ENCODE measurements around the gene EIF4EBP2.

Gene EIF4EBP2

GRCh38 chr10:70462349-70462984 lies 58.5 kb downstream of the EIF4EBP2 start:
- peak in 1 of 2 experiments; percentile 22 for DNase-seq

DNA sequence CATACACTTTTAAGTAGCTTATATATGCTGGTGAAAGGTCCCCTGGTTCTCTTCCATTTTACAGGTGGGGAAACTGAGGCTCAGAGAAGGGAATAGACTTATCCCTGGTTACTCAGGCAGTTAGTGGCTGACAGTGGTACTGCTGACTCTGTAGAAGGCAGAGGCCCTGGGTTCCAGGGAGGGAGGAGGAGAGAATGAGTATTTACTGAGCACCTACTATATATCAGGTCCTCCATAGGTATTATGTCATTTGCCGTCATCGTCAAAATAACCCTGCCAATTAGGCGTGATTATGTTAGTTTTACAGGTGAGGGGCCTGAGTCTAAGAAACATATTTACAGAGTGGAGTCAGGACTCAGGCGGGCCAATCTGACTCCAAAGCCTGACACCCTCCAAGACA lies 61.3 kb downstream of the EIF4EBP2 start:
- DNase-seq: no peak

DNA sequence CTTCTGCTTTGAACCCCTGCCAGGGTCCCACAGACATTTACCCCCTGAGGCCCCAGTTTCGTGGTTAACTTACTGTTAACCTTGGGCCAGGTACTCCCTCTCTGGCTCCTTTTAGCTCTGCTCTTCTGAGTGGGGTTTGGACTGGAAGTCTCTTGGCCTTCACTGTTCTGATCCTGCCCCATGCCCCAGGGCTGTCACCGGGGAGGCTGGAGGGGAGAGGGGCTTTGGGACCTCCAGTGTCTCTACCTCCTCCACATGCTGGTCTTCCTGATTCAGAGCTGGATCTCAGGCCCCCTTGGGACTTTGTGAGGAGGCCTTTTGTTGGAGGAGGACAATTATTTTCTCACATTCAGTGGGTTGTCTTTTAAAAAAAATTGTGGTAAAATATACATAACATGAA lies 61.9 kb downstream of the EIF4EBP2 start:
- DNase-seq: no peak

GRCh38 chr10:70466951-70467350 lies 63.0 kb downstream of the EIF4EBP2 start:
- no peak for DNase-seq

DNA sequence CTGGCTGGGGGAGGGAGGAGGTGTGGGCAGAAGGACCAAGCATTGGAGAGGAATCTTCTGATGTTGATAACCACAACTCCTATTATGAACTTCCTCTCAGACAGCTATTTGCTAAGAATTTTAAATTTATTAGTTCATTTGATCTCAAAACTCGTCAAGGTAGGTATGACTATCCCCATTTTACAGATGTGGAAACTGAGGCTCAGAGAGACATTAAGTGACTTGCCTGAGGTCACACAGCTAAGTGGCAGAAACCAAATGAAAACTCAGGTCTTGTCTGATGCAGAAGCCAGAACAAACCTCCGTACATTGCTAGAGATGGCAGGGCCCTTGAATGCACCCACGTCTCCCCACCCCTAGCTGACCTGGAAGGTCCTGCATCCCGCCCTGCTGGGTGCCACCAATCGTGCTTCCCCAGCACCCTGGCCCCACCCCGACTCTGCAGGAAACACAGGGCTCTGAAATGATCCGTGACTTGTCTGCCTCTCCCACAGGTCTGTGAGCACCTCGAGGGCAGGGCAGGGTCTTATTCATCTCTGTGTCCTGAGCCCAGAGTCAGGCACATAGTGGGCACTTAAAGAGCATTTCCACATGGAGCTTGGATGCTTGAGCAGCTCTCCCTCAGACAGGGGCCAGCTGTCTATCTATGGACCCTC lies 69.0 kb downstream of the EIF4EBP2 start:
- no peak for DNase-seq

DNA sequence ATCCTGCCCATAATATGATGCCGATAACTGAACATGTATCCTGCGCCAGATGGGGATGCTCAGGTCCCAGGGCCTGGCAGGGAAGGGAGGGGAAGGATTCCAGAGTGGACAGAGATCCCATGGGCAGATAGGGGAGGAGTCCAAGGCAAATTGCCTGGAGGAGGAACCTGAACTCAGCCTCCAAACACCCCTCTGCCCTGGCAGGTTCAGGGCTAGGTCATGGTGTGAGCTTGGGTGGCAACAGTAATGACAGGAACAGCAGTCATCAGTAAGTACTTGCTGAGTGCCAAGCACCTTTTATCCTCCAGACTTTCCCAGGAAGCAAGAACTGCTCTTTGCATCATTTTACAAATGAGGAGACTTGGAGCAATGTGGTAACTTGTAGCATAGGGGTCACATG lies 70.8 kb downstream of the EIF4EBP2 start:
- no peak for DNase-seq

- DNase-seq: no peak
These were observed 71.7 kb downstream of the EIF4EBP2 start for GRCh38 chr10:70475661-70476060.

DNA sequence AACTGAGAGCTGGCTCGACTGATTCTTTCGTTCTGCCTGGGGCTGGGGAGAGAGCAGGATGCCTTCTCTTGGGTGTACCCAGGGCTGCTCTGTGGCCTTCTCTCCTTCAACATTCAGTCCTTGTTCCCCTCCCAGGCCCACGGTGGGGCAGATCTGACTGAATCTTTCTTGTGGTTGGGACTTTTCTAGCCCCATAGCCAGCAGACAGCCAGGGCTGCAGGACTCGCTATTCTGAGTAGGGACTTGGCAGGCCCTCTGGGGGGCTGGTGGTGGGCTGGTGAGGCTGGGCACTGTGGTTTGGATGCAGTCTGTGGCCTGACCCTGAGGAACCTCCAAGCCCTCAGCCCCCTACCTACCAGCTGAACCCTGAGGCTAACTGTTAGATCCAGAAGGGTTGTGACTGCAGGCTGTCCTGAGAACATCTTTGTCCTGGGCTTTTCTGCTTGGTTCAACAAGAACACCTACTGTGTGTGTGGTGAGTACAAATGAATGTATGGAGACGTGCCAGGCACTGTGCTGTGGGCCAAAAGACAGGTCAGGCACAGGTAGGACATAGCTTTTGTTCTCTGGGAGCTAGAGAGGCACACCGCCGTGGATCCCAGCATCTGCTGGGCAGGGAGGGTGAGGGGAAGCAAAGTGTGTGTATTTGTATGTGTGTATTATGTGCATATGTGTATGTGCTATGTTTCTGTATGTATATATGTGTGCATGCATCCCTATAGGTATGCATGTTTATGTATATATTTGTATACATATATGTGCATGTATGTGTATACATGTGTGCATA lies 72.5 kb downstream of the EIF4EBP2 start:
- DNase-seq: no peak

DNA sequence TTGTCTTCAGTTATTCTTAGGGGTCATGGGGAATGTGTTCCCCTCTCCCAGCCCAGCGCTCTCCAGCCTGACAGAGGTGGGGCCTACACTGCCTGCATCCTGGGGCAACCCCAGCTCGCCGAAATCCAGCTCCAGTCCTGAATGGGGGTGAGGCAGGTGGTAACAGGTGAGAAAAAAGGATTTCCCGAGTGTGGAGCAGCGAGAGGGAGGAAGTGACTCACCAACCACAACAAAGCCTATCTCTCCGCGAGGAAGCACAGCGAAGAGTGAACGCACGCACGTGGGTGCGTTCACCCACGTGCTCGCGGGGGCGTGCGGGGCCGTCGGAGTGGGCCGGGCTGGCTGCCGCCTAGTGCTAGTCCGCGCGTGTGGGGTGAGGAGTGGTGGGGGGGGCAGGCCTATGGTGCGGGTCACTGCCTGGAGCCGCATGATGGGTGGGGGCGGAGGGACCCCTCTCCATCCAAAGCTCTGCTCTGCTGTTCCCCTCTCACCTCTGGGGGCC lies 73.8 kb downstream of the EIF4EBP2 start:
- DNase-seq: peak in 1 of 2 experiments; percentile 23

All from SW 1271 (cell line).